ENCODE data around the gene MTCH2.
A peak's percentile ranks its signal among the peaks of the same experiment; 100 is the strongest.

The MTCH2 gene

GRCh38 chr11:47589977-47590861, 52.1 kb downstream of the MTCH2 start:
- no peak for DNase-seq (ENCODE audit: low read depth in 2 of 2)

- no peak for DNase-seq (ENCODE audit: low read depth in 2 of 2)
Observed at GRCh38 chr11:47589584-47589976, 52.8 kb downstream of the MTCH2 start.

GRCh38 chr11:47589118-47589517, 53.2 kb downstream of the MTCH2 start:
- DNase-seq (ENCODE audit: low read depth in 2 of 2), result no peak

GRCh38 chr11:47587723-47588326, 54.5 kb downstream of the MTCH2 start:
- DNase-seq (ENCODE audit: low read depth in 2 of 2), result no peak

- DNase-seq (ENCODE audit: low read depth in 2 of 2), result no peak
Observed at GRCh38 chr11:47587039-47587716, 55.2 kb downstream of the MTCH2 start.

- no peak for DNase-seq (ENCODE audit: low read depth in 2 of 2)
Observed at GRCh38 chr11:47586098-47586855, 56.1 kb downstream of the MTCH2 start, which contains the start of gene FAM180B. FAM180B (plus strand) TSS chr11:47586678; CDS start chr11:47586769, 91 bp downstream.

- DNase-seq (ENCODE audit: low read depth in 2 of 2), result no peak
Observed at GRCh38 chr11:47583844-47584243, 58.5 kb downstream of the MTCH2 start.

- peak; percentile 77 to 78 for DNase-seq (ENCODE audit: low read depth in 2 of 2)
Observed at GRCh38 chr11:47578524-47579494, 63.5 kb downstream of the MTCH2 start, which contains the start of the genes KBTBD4 and NDUFS3. KBTBD4 (minus strand) TSS chr11:47578970; CDS start chr11:47578951, 19 bp downstream. NDUFS3 (plus strand) TSS chr11:47579074; CDS start chr11:47579092, 18 bp downstream.

- DNase-seq (ENCODE audit: low read depth in 2 of 2), result no peak
Observed at GRCh38 chr11:47577460-47578041, 64.8 kb downstream of the MTCH2 start.

- no peak for DNase-seq (ENCODE audit: low read depth in 2 of 2)
Observed at GRCh38 chr11:47573321-47573720, 69.0 kb downstream of the MTCH2 start.

- DNase-seq (ENCODE audit: low read depth in 2 of 2), result no peak
Observed at GRCh38 chr11:47572715-47573255, 69.6 kb downstream of the MTCH2 start.

GRCh38 chr11:47571895-47572294, 70.5 kb downstream of the MTCH2 start:
- no peak for DNase-seq (ENCODE audit: low read depth in 2 of 2)

GRCh38 chr11:47571357-47571729, 71.0 kb downstream of the MTCH2 start:
- no peak for DNase-seq (ENCODE audit: low read depth in 2 of 2)

GRCh38 chr11:47570651-47571356, 71.6 kb downstream of the MTCH2 start:
- no peak for DNase-seq (ENCODE audit: low read depth in 2 of 2)

GRCh38 chr11:47569646-47570045, 72.7 kb downstream of the MTCH2 start:
- DNase-seq (ENCODE audit: low read depth in 2 of 2), result no peak

Measured in stimulated activated CD8-positive, alpha-beta memory T cell treated with anti-CD3 and anti-CD28 coated beads, Interleukin-7, amount 100 ng/mL, for 1 hour (primary cell).